Activated T-cell treated with anti-CD3 and anti-CD28 coated beads for 48 hours (primary cell): ENCODE results near the gene TMEM267.
"Not testable (repeated sequence)": the region's sequence is repeated elsewhere in the genome, so short reads cannot be mapped to it uniquely, and the experiment has no call there.

ENCODE experiments used
- DNase-seq: peaks from one replicate; pipeline ENCODE4 v3.0.0-alpha.2; 2020; ENCODE audit warnings: low read depth

The TMEM267 gene, protein sequence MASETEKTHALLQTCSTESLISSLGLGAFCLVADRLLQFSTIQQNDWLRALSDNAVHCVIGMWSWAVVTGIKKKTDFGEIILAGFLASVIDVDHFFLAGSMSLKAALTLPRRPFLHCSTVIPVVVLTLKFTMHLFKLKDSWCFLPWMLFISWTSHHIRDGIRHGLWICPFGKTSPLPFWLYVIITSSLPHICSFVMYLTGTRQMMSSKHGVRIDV

DNA sequence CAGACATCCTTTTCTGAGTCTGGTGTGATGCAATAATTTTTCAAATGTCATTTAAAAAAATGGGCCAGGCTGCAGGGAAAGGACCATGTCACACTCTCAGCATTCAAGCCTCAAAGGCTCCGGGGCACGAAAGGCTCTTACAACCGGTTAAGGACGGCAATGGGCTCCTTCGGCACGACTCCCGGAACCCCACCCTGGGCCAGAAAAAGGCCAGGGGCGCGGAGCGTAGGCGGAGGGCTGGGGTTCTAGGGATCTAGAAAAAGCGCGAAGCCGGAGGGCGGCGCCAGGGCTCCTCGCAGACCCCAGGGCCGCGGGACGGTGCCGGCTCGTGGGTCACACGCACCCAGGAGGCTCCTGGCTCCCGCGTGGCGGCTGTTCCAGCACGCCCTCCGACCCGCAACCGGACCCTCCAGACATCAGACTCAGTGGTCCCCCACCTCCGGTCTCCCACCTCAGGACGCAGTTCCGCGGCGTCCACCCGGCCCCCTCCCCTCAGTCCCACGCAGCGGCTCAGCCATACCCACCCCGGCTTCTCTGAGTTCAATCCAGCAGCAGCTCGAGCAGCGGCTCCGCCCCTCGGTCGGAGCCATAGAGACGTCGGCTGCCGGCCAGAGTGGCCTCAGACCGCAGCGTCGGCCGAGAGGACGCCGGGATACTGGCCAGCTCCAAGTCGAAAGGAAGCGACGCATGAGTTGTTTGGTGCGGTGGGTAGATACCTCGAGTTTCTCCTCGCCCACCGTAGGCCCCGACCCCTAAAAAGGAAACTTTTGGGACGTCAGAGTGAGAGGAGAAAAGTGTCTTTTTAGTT lies at the start of gene TMEM267:
Gene TMEM267 (minus strand): TSS at position 568 of the 808 bp plus-strand sequence. CDS start 29,896 bp downstream, outside the sequence.
- DNase-seq, result peak; percentile 83

DNA sequence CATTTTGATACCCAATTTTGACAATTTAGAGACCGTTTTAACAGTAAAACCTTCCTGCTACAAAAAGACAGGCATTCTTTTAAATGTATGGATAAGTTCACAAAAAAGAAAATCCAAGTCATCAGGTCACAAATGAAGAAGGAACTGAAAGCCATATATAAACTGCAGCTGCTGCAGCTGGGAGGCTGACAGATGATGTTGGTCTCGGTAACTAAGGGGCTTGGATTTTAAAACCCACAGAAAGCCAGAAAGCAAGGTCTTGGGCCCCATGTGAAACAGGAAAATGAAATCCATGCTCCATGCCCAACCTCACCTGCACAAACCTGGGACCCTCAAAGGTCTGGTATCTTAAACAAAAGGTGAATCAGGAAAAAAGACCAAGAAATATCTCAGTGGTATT lies 47.0 kb upstream of the TMEM267 start:
- no peak for DNase-seq

DNA sequence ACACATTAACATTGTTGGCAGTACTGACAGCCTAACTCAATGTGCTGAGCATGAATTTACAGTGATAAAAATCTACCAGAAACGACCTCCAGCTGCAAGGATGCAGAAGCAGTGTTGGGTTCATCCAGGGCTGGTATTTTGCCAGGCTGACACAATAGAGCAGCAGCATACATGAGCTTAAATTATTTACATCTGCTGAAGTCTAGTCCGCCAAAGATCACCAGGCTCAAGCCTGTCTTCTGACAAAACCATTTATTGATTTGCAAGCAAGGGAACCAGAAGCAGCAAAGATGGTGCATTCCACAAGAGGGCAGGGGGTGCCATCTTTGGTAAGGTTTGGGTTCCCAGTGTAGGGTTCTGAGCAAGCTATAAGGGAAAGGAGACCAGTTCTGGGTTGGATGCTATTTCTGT lies 40.0 kb upstream of the TMEM267 start:
- no peak for DNase-seq

DNA sequence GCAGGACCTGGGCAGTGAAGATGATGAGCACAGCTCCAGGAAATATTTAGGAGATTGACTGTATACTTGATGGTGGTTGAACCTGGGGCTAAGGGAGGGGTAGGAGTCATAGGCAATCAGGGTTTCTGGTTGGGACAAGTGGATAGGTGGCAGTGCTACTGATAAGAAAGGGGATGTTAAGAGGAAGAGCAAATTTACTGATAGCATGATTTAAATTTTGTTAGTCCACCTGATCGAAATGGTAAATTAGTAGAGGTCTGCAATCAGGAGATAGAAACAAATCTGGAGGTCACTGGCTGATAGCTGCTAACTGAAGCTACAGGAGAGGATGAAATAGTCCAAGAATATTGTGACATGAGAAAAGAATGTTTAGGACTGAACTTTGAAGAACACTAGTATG lies 37.0 kb upstream of the TMEM267 start:
- DNase-seq, result no peak

DNA sequence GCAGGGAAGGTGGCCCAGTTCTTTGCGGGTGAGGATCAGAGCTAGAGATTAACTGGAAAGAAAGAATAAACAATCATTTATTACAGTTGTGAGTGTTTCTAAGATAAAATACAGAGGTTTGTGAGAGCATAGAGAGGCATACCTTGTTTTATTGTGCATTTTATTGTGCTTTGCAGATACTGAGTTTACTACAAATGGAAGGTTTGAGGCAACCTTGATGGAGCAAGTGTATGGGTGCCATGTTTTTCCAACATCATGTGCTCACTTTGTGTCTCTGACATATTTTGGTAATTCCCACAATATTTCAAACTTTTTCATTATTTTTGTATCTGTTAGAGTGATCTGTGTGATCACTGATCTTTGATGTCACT lies 32.0 kb upstream of the TMEM267 start:
- DNase-seq, result no peak

DNA sequence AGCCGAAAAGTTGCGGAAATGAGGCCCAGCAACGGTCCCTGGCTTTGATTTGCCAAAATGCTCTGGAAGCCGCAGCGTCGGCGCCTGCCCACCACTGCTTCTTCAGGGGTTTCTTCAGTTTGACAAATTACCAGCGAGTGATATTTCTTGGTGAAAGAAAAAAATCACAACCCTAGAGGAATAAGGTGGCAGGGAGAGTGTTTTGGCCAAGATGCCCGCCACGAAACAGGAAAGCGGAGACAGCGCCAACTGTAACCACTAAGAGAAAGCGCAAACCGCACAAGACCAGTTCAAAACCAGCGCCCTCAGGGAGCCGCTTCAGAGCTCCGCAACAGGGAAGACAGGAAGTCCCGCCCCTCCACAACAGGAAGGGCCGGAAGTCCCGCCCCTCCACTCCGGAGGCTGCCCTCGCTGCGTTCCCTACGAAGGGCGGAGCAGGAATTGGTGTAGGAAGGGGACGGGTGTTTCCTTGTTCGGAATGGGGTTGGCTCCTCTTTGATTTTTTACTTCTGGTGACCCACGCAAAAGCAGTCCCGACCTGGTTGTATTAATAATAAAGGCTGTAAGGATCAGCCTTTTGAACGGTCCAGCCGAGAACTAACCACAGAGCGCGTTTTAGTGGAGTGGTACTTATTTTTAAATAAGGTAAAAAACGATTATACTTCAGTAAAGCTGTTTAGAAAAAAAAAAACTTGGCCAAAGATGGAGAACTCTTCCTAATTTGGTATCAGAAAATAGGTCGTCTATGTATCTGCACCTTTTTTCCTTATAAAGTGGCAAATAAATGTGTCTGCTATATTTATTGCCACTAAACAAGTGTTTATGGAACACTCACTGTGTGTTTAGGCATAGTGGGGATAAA lies 31.4 kb upstream of the TMEM267 start, which contains the start of gene C5orf34:
Gene C5orf34 (minus strand): TSS at position 333 of the 862 bp plus-strand sequence. CDS start 5,809 bp downstream, outside the sequence.
- peak; percentile 92 for DNase-seq

DNA sequence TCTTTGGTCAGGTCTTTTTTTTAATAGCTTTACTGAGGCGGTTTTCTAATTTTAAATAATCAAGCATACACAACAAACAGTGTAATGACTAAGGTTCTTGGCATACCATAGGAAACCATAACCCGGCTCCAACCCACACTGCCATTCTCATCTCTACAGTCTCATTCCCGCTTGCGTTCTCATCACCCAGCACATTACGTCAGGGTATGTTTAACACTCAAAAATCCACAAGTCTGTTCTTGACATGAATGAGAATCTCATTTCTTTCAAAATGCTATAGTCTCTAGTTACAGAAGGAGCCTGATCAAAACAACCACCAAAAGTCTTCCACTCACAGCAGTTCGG lies 30.8 kb upstream of the TMEM267 start:
- DNase-seq, result no peak

DNA sequence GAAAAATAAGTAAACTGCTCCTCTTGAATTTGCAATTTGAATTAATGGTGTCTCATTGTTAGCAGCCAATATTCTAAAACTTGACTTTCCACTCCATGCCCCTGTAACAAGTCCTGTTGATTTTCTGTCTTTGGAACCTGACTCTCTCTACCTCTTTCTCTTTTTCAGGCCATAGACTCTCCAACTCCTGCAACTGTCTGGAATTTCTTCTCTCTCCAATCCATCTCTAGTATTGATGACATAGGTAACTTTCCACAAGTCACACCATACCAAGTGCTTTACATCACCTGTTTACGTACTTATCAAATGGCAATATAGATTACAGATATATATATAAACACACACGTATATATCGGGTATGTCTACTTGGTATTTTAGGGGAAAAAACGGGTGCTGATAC lies 30.4 kb upstream of the TMEM267 start:
- DNase-seq, result no peak

DNA sequence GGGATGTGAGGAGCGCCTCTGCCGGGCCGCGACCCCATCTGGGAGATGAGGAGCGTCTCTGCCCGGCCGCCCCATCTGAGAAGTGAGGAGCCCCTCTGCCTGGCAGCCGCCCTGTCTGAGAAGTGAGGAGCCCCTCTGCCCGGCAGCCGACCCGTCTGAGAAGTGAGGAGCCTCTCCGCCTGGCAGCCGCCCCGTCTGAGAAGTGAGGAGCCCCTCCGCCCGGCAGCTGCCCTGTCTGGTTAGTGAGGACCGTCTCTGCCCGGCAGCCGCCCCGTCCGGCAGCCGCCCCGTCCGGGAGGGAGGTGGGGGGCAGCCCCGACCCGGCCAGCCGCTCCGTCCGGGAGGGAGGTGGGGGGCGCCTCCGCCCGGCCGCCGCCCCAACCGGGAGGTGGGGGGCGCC lies 27.4 kb upstream of the TMEM267 start:
- not testable (repeated sequence) for DNase-seq

DNA sequence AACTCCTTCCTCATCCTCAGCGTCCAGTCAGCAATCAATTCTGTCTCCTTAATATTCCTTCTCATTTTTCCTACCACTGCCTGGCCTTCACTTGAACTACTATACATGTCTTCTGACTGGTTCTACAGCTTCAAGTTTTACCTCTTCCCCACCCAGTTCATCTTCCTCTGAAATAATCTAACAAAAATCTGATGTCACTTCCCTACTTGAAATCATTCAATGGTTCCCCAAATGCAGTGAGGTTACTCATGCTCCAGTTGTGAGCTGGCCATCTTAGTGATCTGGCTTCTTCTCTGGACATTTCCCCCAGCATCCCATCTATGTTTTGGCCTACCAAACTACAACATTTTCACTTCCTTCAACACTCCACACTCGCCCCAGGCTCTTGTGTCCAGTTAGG lies 14.9 kb upstream of the TMEM267 start:
- DNase-seq, result no peak

DNA sequence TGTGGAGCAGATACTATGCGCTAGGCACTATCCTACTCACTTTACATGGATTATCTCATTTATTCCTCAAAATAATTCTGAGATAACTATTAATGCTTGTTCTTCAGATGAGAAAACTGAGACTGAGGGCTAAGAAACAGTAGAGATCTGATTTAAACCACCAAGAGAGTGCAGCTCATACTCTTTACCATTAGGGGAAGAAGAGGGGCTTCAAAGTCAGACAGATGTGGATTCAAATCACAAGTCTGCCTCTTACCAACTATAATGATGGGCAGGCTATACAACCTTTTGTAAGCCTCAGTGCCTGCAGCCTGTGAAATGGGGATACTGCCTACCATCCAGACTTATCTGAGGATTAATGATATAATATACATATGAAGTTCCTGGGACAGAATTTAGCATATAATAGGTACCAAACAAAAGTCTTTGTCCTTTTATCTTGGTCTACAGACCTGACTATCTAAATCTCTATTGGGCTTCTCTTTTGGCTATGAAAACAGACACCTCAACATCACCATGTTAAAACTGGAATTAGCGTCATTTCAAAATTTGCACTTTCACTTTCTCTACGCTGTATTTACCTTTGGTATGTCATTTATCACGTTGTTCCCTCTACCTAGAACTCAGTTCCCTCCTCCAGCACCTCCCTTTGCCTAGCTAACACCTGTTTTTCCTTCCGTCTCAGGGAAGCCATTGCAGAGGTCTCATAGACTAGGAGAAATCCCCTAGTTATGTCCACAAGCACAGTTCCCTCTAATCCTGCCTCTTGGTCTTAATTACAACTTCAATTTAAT lies 13.8 kb upstream of the TMEM267 start:
- no peak for DNase-seq

DNA sequence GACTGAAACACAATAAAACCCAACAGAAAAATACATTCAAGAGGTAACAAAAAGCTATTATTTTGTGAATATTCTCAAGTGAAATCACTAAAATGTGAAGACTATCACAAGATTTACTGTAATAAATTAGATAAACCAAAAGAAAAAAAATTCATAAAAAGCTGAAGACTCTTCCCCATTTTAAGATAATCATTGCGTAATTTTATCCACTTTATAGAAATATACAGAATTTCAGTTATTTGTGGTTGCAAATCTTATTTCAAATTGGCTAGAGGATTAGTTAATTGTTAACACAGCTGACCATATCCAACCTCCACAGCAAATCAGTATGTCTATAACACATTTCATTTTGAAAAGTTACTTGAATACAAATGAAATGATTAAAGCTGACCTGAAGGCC lies 7.7 kb upstream of the TMEM267 start:
- DNase-seq, result no peak

DNA sequence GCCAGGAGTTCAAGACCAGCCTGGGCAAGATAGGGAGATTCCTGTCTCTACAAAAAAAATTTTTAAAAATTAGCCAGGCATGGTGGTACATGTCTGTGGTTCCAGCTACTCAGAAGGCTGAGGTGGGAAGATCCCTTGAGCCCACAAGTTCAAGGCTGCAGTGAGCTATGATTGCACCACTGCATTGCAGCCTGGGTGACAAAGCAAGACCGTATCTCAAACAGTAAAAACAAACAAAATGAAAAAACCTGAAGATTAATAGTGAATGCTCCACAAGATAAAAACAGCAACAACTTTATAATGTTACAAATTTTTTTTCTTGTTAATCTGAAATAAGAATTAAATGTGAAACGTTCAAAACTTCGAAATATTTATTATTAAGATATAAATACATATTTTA lies 2.7 kb upstream of the TMEM267 start:
- no peak for DNase-seq

DNA sequence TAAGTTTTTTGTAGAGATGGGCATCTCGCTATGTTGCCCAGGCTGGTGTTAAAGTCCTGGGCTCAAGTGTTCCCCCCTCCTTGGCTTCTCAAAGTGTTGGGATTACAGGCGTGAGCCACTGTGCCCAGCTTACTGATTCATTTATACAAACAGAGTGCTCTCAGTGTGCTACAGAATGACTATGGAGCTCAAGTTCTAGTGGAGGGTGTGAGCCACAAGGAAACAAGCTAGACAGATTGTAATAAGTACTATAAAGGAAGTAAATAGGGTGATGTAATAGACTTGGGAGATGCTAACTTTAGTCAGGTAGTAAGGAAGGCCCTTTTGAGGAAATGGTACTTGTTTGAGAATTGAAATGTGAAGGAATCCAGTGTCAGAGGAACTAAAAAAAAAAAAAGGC lies 1.7 kb upstream of the TMEM267 start:
- no peak for DNase-seq

DNA sequence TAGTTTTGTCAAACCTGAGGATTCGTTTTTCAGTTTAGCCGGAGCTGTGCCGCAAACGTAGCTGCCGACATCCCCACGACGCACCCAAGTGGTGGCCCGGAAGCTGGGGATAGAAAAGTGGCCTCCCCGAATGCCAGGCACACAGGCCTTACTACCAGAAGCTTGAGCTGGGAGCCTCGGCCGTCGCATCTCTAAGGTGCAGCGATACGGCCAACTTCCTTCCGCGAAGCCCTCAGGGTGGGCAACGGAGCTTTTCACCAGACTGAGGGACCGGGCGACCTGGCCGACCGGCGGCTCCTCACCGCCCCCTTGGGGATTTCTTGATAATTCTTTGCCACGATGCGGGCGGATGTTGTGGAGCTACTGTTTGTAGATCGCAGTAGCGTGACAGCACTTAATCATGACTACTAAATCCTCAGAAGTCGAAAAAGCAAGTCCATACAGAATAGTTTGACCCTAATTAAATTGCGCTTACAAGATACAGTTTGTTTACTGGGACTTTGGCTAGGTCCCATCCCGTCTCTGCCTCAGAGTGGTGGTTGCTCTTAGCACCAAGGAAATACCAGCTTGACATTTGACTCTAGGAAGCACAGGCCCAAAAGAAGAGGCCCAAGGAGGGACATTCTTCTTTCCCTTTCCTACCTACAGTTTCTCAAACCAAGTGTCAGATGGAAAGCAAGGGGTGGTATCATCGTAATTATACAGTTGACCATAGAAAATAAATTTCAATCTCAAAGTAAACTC lies 613 bp upstream of the TMEM267 start:
- DNase-seq, result peak; percentile 80

DNA sequence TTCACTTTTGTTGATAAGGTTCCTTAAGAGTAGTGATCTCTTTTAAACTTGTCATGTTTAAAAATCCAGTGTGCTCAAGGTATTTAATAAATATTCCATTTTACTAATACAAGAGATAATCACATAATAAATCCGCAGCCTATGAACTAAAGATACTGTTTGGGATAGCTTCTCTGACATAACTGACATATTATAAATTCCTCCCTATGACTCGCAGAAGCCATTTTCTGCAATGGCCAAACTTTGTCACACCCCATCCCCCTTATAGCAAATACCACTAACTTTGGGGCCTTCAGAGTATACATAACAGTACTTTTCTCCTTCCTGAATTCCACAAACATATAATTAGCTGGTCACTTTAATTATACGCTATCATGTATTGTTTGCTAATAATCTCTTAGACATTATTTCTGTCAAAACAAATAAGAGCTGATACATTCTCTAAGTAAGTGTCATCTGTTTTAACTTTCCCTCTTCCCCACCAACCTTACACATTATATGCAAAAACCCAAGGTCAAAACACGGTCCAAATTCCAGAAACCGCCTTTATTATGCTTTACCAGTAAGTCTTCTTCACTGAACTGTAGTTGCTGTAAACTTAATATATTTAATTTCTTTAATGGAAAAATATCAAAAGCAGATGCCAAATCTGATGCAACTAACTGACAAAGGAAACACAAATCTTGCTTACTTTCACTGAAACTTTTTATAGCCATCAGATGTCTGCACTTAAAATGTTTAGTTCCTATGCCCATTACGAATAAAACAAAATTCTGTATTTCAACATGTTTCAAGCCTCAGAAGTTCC lies 971 bp downstream of the TMEM267 start:
- DNase-seq, result no peak

DNA sequence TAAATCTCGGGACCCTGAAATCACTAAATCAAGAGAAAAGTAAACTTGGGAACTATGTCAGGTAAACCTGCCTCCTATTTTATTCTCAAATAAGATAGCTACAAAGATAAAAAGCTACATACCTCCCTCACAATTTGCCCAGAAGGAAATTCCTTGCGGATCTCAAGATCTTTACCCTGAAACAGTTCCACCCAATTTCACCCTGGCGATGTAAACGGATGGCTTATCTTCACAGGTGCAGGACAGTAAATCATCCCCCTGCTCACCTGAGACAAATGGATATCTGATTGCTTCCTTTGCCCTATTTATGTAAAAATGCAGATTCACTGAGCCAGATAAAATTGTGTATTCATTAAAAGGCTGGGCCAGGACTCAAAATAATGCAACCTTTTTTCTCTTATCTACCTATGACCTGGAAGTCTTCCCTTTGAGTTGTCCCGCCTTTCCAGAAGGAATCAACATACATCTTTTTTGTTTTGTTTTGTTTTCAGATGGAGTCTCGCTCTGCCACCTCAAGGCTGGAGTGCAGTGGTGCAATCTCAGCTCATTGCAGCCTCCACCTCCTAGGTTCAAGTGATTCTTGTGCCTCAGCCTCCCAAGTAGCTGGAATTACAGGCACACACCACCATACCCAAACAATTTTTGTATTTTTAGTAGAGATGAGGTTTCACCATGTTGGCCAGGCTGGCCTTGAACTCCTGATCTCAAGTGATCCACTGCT lies 13.8 kb downstream of the TMEM267 start:
- DNase-seq, result no peak

DNA sequence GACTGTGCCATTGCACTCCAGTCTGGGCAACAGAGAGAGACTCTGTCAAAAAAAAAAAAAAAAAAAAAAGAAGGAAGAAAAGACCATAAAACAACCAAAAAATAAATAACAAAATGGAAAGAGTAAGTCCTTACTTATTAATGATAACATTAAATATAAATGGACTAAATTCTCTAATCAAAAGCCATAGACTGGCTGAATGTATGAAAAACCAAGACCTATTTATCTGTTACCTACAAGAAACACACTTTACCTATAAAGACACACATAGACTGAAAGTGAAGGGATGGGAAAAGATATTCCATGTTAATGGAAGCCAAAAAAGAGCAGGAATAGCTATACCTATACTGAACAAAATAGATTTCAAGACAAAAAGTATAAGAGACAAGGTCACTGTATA lies 16.6 kb downstream of the TMEM267 start:
- no peak for DNase-seq

DNA sequence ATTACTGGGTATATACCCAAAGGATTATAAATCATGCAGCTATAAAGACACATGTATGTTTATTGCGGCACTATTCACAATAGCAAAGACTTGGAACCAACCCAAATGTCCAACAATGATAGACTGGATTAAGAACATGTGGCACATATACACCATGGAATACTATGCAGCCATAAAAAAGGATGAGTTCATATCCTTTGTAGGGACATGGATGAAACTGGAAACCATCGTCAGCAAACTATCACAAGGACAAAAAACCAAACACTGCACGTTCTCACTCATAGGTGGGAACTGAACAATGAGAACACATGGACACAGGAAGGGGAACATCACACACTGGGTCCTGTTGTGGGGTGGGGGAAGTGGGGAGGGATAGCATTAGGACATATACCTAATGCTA lies 18.2 kb downstream of the TMEM267 start:
- DNase-seq, result not testable (repeated sequence)

DNA sequence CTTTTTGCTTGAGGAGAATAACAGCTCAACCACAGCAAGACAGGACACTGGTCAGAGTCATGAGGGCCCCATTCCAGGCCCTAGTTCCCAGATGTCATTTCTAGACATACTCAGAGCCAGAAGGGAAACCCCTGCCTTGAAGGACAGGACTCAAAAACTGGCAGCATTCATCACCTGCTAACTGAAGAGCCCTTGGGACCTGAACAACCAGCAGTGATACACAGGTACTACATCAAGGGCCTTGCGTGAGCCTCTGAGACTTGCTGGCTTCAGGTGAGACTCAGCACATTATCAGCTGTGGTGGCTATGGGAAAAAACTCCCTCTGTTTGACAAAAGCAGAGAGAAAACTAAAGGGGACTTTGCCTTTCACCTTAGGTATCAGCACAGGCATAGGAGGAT lies 22.6 kb downstream of the TMEM267 start:
- DNase-seq, result no peak
